ENCODE measurements around the gene STOX1. TPM values are rescaled to one million over a fixed set of nuclear protein-coding genes. Genes with fewer than 3 reads are reported as not detected.

Gene STOX1
- total RNA-seq, 1 donor from 2014 or later = 53.9 TPM

- peaks cover 9% of the 10 kb centered on the region for H3K36me3 Mint-ChIP-seq
- Histone ChIP-seq H3K9me3 (ENCODE audit: low read depth) (no peaks in the 10 kb centered on the region), H3K4me3 (peak within 1 kb of the TSS; percentile 82), H3K9ac (peak within 1 kb of the TSS; percentile 94), H3K36me3 (no peaks in the 10 kb centered on the region), H3K4me2 (peak within 1 kb of the TSS; percentile 93), H2AFZ (replicated peaks) (peak within 1 kb of the TSS; percentile 84), H3F3A (ENCODE audit: low read depth) (peaks cover 36% of the 10 kb centered on the region), H3K79me2 (ENCODE audit: low read depth) (peaks cover 51% of the 10 kb centered on the region), H3K4me1 (peaks cover 15% of the 10 kb centered on the region), H3K27ac (peak within 1 kb of the TSS; percentile 99), H3K27me3 (no peaks in the 10 kb centered on the region), H4K20me1 (ENCODE audit: low read depth) (peaks cover 8% of the 10 kb centered on the region)
- H3K27ac Mint-ChIP-seq = peak within 1 kb of the TSS; percentile 100
- H3K4me3 Mint-ChIP-seq = peak within 1 kb of the TSS; percentile 94
- peak; percentile 99 for DNase-seq (ENCODE audit: low spot score)
- H3K4me1 Mint-ChIP-seq = peaks cover 31% of the 10 kb centered on the region
- no peaks in the 10 kb centered on the region for H3K27me3 Mint-ChIP-seq (ENCODE audit: insufficient read depth, low read depth)
- TF ChIP-seq EZH2 (IDR thresholded peaks at IDR 0.05) (peak; percentile 37), EZH2phosphoT487 (IDR thresholded peaks at IDR 0.05) (no peak), CTCF (IDR thresholded peaks at IDR 0.05) (peak; percentile 31)
- no peaks in the 10 kb centered on the region for H3K9me3 Mint-ChIP-seq
These were observed 74.0 kb downstream of the STOX1 start, which contains the start of gene DDX50 for GRCh38 chr10:68901105-68901927. DDX50 (plus strand) TSS chr10:68901315; CDS start chr10:68901385, 70 bp downstream.

GRCh38 chr10:68902382-68902781 is 75.1 kb downstream of the STOX1 start:
- no peaks in the 10 kb centered on the region for H3K9me3 Mint-ChIP-seq
- Histone ChIP-seq H3K79me2 (ENCODE audit: low read depth) (peaks cover 61% of the 10 kb centered on the region), H3K9me3 (ENCODE audit: low read depth) (no peaks in the 10 kb centered on the region), H3K4me2 (peak overlapping the region; percentile 93), H3K9ac (peak overlapping the region; percentile 94), H3F3A (ENCODE audit: low read depth) (peaks cover 32% of the 10 kb centered on the region), H2AFZ (replicated peaks) (no peak overlapping the region), H4K20me1 (ENCODE audit: low read depth) (peaks cover 8% of the 10 kb centered on the region), H3K27ac (no peak overlapping the region), H3K27me3 (no peaks in the 10 kb centered on the region), H3K4me3 (peak overlapping the region; percentile 82), H3K36me3 (peaks cover under 1% of the 10 kb centered on the region), H3K4me1 (peaks cover 15% of the 10 kb centered on the region)
- no peak for DNase-seq (ENCODE audit: low spot score)
- H3K4me3 Mint-ChIP-seq = peak overlapping the region; percentile 78
- H3K36me3 Mint-ChIP-seq = peaks cover 17% of the 10 kb centered on the region
- H3K27ac Mint-ChIP-seq = peak overlapping the region; percentile 8
- H3K4me1 Mint-ChIP-seq = peaks cover 27% of the 10 kb centered on the region
- no peak for TF ChIP-seq CTCF (IDR thresholded peaks at IDR 0.05)
- TF ChIP-seq EZH2phosphoT487 (IDR thresholded peaks at IDR 0.05) = no peak
- TF ChIP-seq EZH2 (IDR thresholded peaks at IDR 0.05) = no peak
- H3K27me3 Mint-ChIP-seq (ENCODE audit: insufficient read depth, low read depth) = no peaks in the 10 kb centered on the region

GRCh38 chr10:68924593-68924992 is 97.3 kb downstream of the STOX1 start:
- no peak for TF ChIP-seq EZH2phosphoT487 (IDR thresholded peaks at IDR 0.05)
- no peak for TF ChIP-seq EZH2 (IDR thresholded peaks at IDR 0.05)
- TF ChIP-seq CTCF (IDR thresholded peaks at IDR 0.05) = no peak
- Mint-ChIP-seq H3K27me3 (ENCODE audit: insufficient read depth, low read depth) (no peaks in the 10 kb centered on the region), H3K4me1 (no peaks in the 10 kb centered on the region), H3K4me3 (no peak overlapping the region), H3K36me3 (peaks cover 5% of the 10 kb centered on the region), H3K9me3 (no peaks in the 10 kb centered on the region), H3K27ac (no peak overlapping the region)
- no peak overlapping the region for H2AFZ ChIP-seq (replicated peaks)
- H3K4me3 ChIP-seq = no peak overlapping the region
- no peak overlapping the region for H3K4me2 ChIP-seq
- peaks cover 11% of the 10 kb centered on the region for H3K36me3 ChIP-seq
- no peaks in the 10 kb centered on the region for H3F3A ChIP-seq (ENCODE audit: low read depth)
- H3K4me1 ChIP-seq = no peaks in the 10 kb centered on the region
- H4K20me1 ChIP-seq (ENCODE audit: low read depth) = no peaks in the 10 kb centered on the region
- no peak for DNase-seq (ENCODE audit: low spot score)
- no peak overlapping the region for H3K9ac ChIP-seq
- no peaks in the 10 kb centered on the region for H3K27me3 ChIP-seq
- H3K27ac ChIP-seq = no peak overlapping the region
- peaks cover 19% of the 10 kb centered on the region for H3K79me2 ChIP-seq (ENCODE audit: low read depth)
- H3K9me3 ChIP-seq (ENCODE audit: low read depth) = no peaks in the 10 kb centered on the region
